B cell (primary cell): ENCODE measurements around the gene KRT27. TPM values are rescaled to one million over a fixed set of nuclear protein-coding genes. Genes with fewer than 3 reads are reported as not detected.

Experiments
- ATAC-seq: fragments of 200-7000 bp; cut with Tn5 transposase; one replicate; pipeline ENCODE4 v1.10.0; 2021; ENCODE audit warnings: low read depth, mild to moderate bottlenecking, moderate number of reproducible peaks, moderate library complexity
- CTCF ChIA-PET: fragments of 350-600 bp; sonication (Branson Sonifier 250); formaldehyde crosslinking; loops from one replicate; lab custom pipeline; 2021; ENCODE audit warnings: antibody characterized with exemption, inconsistent platforms; lab: Charles Lee
- POLR2A ChIA-PET: fragments of 350-600 bp; sonication (Branson Sonifier 250); formaldehyde crosslinking; loops from one replicate; lab custom pipeline; 2021; ENCODE audit warnings: antibody characterized with exemption; lab: Charles Lee
- DNase-seq: peaks from one replicate; pipeline ENCODE4 v3.0.0; 2013
- H2AFZ ChIP-seq: 2 replicates; pipeline ENCODE4 v1.6.1; 2012; ENCODE audit warnings: mild to moderate bottlenecking, low read depth, low read length; ENCODE audit not compliant: insufficient read depth, poor library complexity, severe bottlenecking
- H3K27ac ChIP-seq, 2 donors: 1 replicate in 1 of 2; 2 replicates in 1 of 2; pipeline ENCODE4 v1.5.1; 2012 to 2013; ENCODE audit warnings: low read length in 2 of 2, mild to moderate bottlenecking in 2 of 2, moderate library complexity in 1 of 2
- H3K27me3 ChIP-seq, 4 experiments: fragments of 200-600 bp in 1 of 4; sonication (generic) in 1 of 4; replicated peaks in 1 of 4; 1 replicate in 2 of 4; 2 replicates in 2 of 4; pipeline versions ENCODE4 v1.6.1 to v1.7.0; 2013 to 2016; ENCODE audit warnings: low read length in 3 of 4, mild to moderate bottlenecking in 2 of 4, mixed read lengths in 1 of 4, moderate library complexity in 1 of 4; ENCODE audit not compliant: insufficient read depth in 4 of 4, control insufficient read depth in 3 of 4; ENCODE audit errors: control extremely low read depth in 1 of 4
- H3K36me3 ChIP-seq, 2 experiments: replicated peaks in 1 of 2; 1 replicate in 1 of 2; 2 replicates in 1 of 2; pipeline versions ENCODE4 v1.6.1 to v1.7.1; 2013; ENCODE audit warnings: low read length in 1 of 2; ENCODE audit not compliant: insufficient read depth in 2 of 2, control insufficient read depth in 1 of 2; ENCODE audit errors: control extremely low read depth in 1 of 2, extremely low read depth in 1 of 2
- H3K4me1 ChIP-seq, 2 donors: fragments of 200-600 bp in 1 of 2; sonication (generic) in 1 of 2; 1 replicate in 1 of 2; 2 replicates in 1 of 2; pipeline versions ENCODE4 v1.5.1 to v1.6.1; 2013 to 2017; ENCODE audit warnings: low read length in 2 of 2; ENCODE audit not compliant: control insufficient read depth in 2 of 2, insufficient read depth in 2 of 2
- H3K4me2 ChIP-seq: replicated peaks from 2 replicates; pipeline ENCODE3; 2012; ENCODE audit warnings: mild to moderate bottlenecking, low read depth, low read length; ENCODE audit not compliant: poor library complexity, severe bottlenecking
- H3K4me3 ChIP-seq, 5 experiments: fragments of 200-600 bp in 1 of 5; sonication (generic) in 1 of 5; 1 replicate in 3 of 5; 2 replicates in 2 of 5; pipeline versions ENCODE4 v1.5.1 to v1.7.0; 2011 to 2016; ENCODE audit warnings: low read length in 4 of 5, mild to moderate bottlenecking in 4 of 5, low read depth in 2 of 5, control low read depth in 1 of 5, moderate library complexity in 1 of 5; ENCODE audit not compliant: insufficient read depth in 1 of 5; ENCODE audit errors: control extremely low read depth in 1 of 5, extremely low read depth in 1 of 5
- H3K79me2 ChIP-seq: fragments of 200-600 bp; sonication (generic); one replicate; pipeline ENCODE4 v1.6.0; 2016; ENCODE audit warnings: low read length; ENCODE audit not compliant: control insufficient read depth, insufficient read depth
- H3K9ac ChIP-seq: fragments of 200-600 bp; sonication (generic); 2 replicates; pipeline ENCODE4 v1.6.1; 2017; ENCODE audit warnings: mild to moderate bottlenecking, low read length, moderate library complexity
- H3K9me3 ChIP-seq, 3 donors: one replicate each; pipeline versions ENCODE4 v1.6.1 to v1.7.1; 2013; ENCODE audit warnings: low read length in 2 of 3; ENCODE audit not compliant: control insufficient read depth in 2 of 3, insufficient read depth in 1 of 3; ENCODE audit errors: control extremely low read depth in 1 of 3
- H4K20me1 ChIP-seq: 2 replicates; pipeline ENCODE4 v1.6.0; 2012; ENCODE audit warnings: mild to moderate bottlenecking, low read length; ENCODE audit not compliant: insufficient read depth, control insufficient read depth, poor library complexity, severe bottlenecking
- H3K27ac Mint-ChIP-seq: one replicate; pipeline ENCODE4 v1.8.0; 2021; ENCODE audit warnings: mixed read lengths
- H3K27me3 Mint-ChIP-seq: one replicate; pipeline ENCODE4 v1.8.0; 2021; ENCODE audit warnings: mixed read lengths
- H3K4me1 Mint-ChIP-seq: one replicate; pipeline ENCODE4 v1.8.0; 2021; ENCODE audit warnings: mixed read lengths
- H3K4me3 Mint-ChIP-seq: one replicate; pipeline ENCODE4 v1.8.0; 2021; ENCODE audit warnings: mixed read lengths
- H3K9me3 Mint-ChIP-seq: one replicate; pipeline ENCODE4 v1.8.0; 2022; ENCODE audit warnings: mixed read lengths; ENCODE audit not compliant: insufficient read depth
- EZH2 ChIP-seq: IDR thresholded peaks from 2 replicates; pipeline ENCODE4 v1.6.1; 2012; ENCODE audit warnings: borderline replicate concordance, low read depth, mild to moderate bottlenecking, moderate library complexity, low read length; ENCODE audit not compliant: insufficient read depth, poor library complexity, severe bottlenecking
- WGBS: methylation state at CpG from one replicate; pipeline ENCODE4 v1.1.5; 2013; ENCODE audit warnings: missing lambda C conversion rate; ENCODE audit not compliant: insufficient coverage; 5-methylcytosine and 5-hydroxymethylcytosine counted together
- intact Hi-C: fragments of 100-400 bp; cut with micrococcal nuclease; formaldehyde crosslinking; loops from one replicate; pipeline ENCODE4 v1.10.0; 2022
- polyA plus RNA-seq: library from polyadenylated mRNA; depleted of rRNA; stranded (reverse); fragments of >200 nt; gene quantifications from 2 replicates; pipeline ENCODE4 v1.2.3, GENCODE V29; 2012
- total RNA-seq, 2 donors: library from RNA; stranded (reverse); fragments of 120-200 nt in 1 of 2; gene quantifications; 1 replicate in 1 of 2; 2 replicates in 1 of 2; pipeline versions ENCODE4 v1.2.3 to v1.2.4, GENCODE V29; 2013 to 2022
- TF ChIP-seq, protein P1 (sequence below): fragments of 200-600 bp; IDR thresholded peaks from one replicate; pipeline ENCODE4 v1.8.0; 2022; ENCODE audit warnings: antibody characterized with exemption, mild to moderate bottlenecking

The KRT27 gene
- total and polyA plus RNA-seq, 2 donors (not counting 1 experiment from before 2014, with no cell fraction given), result not detected

DNA sequence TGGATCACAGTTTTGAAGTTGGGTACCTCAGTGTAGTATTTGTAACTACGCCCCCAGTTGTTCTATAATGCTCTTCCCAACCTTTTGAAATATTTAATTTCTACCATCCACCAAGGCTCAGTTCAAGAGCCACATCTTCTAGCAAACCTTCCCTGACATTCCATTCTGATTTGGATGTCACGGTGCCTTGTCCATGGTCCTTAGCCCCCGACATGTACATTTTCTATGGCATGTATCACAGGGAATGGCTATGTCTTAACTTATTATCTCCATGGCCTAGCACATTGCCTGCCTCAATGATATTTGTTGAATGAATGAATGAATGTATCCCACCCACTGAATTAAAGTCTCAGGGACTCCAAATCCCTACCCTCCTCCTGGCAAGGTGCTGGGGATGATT is 23.8 kb upstream of the KRT27 start:
- no peak overlapping the region for H3K27ac ChIP-seq
- WGBS, result 100% methylated on average over 1 of the region's 3 CpGs
- intact Hi-C loops, result loop anchor here (10.0 kb wide), 1 partner anchor 519 kb away; no protein-coding TSS in a partner anchor
- Mint-ChIP-seq H3K9me3 (no peaks in the 10 kb centered on the region), H3K27ac (no peak overlapping the region), H3K27me3 (peaks cover 59% of the 10 kb centered on the region), H3K4me1 (peaks cover 3% of the 10 kb centered on the region), H3K4me3 (no peak overlapping the region)
- H3K4me1 ChIP-seq, result no peaks in the 10 kb centered on the region
- no peaks in the 10 kb centered on the region for H3K36me3 ChIP-seq
- no peak overlapping the region for H3K4me3 ChIP-seq
- ChIA-PET CTCF (interaction anchor here (0.6 to 2.2 kb wide), 6 partner anchors 13 to 856 kb away, joined by 3 to 8 read pairs (median 4); partner anchors contain the start of gene KRT10), POLR2A (no interaction called here)
- no peak overlapping the region for H3K4me2 ChIP-seq
- H3K79me2 ChIP-seq, result no peaks in the 10 kb centered on the region
- no peaks in the 10 kb centered on the region for H3K9me3 ChIP-seq
- no peak overlapping the region for H2AFZ ChIP-seq
- no peaks in the 10 kb centered on the region for H4K20me1 ChIP-seq
- ATAC-seq, result no peak
- TF ChIP-seq, protein P1, sequence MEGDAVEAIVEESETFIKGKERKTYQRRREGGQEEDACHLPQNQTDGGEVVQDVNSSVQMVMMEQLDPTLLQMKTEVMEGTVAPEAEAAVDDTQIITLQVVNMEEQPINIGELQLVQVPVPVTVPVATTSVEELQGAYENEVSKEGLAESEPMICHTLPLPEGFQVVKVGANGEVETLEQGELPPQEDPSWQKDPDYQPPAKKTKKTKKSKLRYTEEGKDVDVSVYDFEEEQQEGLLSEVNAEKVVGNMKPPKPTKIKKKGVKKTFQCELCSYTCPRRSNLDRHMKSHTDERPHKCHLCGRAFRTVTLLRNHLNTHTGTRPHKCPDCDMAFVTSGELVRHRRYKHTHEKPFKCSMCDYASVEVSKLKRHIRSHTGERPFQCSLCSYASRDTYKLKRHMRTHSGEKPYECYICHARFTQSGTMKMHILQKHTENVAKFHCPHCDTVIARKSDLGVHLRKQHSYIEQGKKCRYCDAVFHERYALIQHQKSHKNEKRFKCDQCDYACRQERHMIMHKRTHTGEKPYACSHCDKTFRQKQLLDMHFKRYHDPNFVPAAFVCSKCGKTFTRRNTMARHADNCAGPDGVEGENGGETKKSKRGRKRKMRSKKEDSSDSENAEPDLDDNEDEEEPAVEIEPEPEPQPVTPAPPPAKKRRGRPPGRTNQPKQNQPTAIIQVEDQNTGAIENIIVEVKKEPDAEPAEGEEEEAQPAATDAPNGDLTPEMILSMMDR, result no peak
- no peak for TF ChIP-seq EZH2
- DNase-seq, result no peak
- peaks cover 0 to 50% (median 25%) of the 10 kb centered on the region in 4 experiments for H3K27me3 ChIP-seq
- H3K9ac ChIP-seq, result no peak overlapping the region

DNA sequence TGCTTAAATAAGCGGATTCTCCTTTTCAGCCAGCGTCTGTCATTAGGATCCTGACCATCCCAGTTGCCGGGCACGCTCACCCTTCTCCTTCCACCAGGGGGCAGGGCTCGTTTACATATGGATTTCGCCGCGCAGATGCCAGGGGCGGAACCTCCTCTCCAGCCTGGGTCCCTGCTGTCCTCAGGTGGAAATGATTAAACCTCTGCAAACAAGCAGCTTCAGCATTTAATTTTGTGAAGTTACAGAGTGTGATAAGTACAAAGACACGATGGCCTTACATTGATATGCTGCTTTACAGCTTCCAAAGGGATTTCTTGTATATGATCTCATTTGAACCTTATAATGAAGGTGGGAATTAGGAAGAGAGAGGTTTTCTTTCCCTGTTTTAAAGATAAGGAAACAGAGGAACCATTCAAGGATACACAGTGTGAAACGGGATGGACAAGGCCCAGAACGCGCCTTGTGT is 21.3 kb upstream of the KRT27 start:
- POLR2A ChIA-PET, result no interaction called here

More for the DNA sequence above, 21.3 kb upstream of the KRT27 start:
- peaks cover 0 to 47% (median 28%) of the 10 kb centered on the region in 4 experiments for H3K27me3 ChIP-seq
- 0% methylated on average over 2 of the region's 13 CpGs for WGBS
- no peaks in the 10 kb centered on the region for H4K20me1 ChIP-seq
- Mint-ChIP-seq H3K27me3 (peaks cover 48% of the 10 kb centered on the region), H3K4me3 (no peak overlapping the region), H3K9me3 (no peaks in the 10 kb centered on the region), H3K4me1 (peaks cover 3% of the 10 kb centered on the region), H3K27ac (no peak overlapping the region)
- intact Hi-C loops, result loop anchor here (1.0 to 10.0 kb wide), 3 partner anchors 521 to 859 kb away; no protein-coding TSS in a partner anchor
- no peak for TF ChIP-seq EZH2
- TF ChIP-seq, protein P1, result peak; percentile 94
- peak overlapping the region; percentile 1 for H3K4me2 ChIP-seq
- H2AFZ ChIP-seq, result no peak overlapping the region
- ATAC-seq, result peak; percentile 93
- H3K9ac ChIP-seq, result no peak overlapping the region
- H3K9me3 ChIP-seq, result no peaks in the 10 kb centered on the region
- DNase-seq, result peak; percentile 79
- CTCF ChIA-PET, result interaction anchor here (0.9 to 4.4 kb wide), 7 partner anchors 12 to 862 kb away, joined by 3 to 22 read pairs (median 5); no protein-coding TSS in a partner anchor
- H3K4me1 ChIP-seq, result peaks cover 0 to 4% of the 10 kb centered on the region in 2 donors
- H3K4me3 ChIP-seq, result no peak overlapping the region
- no peaks in the 10 kb centered on the region for H3K79me2 ChIP-seq
- H3K36me3 ChIP-seq, result no peaks in the 10 kb centered on the region
- no peak overlapping the region for H3K27ac ChIP-seq
